ENCODE results near the gene ST3GAL5. TPM values are rescaled to one million over a fixed set of nuclear protein-coding genes. Genes with fewer than 3 reads are reported as not detected.

Gene ST3GAL5
- total RNA-seq, 2 donors from 2014 or later = 5.5 to 20.4 TPM

DNA sequence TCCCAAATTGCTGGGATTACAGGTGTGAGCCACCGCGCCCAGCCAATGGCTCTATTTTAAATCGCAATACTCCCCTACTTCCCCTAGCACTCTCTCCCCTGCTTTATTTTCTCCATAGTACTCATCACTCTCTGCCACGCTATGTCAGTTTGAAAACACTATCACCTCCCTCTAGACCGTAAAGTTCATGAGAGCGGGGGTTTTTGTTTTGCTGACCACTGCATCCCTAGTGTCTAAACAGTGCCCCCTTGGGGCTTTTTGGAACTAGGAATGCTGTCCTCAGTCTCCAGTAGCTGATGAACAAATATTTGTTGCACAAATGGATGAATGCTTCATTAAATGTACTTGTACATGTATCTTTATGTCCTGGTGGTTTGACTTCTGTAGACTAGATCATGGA, 90.9 kb downstream of the ST3GAL5 start:
- Histone ChIP-seq H3K4me3 (no peak overlapping the region), H3K36me3 (no peaks in the 10 kb centered on the region), H3K4me1 (peaks cover 0 to 67% of the 10 kb centered on the region in 2 donors), H3K27me3 (no peaks in the 10 kb centered on the region), H3K9me3 (peaks cover 0 to 9% of the 10 kb centered on the region in 2 donors), H3K27ac (peak overlapping the region in 1 of 2 donors; percentile 69)
- TF ChIP-seq, protein P1, sequence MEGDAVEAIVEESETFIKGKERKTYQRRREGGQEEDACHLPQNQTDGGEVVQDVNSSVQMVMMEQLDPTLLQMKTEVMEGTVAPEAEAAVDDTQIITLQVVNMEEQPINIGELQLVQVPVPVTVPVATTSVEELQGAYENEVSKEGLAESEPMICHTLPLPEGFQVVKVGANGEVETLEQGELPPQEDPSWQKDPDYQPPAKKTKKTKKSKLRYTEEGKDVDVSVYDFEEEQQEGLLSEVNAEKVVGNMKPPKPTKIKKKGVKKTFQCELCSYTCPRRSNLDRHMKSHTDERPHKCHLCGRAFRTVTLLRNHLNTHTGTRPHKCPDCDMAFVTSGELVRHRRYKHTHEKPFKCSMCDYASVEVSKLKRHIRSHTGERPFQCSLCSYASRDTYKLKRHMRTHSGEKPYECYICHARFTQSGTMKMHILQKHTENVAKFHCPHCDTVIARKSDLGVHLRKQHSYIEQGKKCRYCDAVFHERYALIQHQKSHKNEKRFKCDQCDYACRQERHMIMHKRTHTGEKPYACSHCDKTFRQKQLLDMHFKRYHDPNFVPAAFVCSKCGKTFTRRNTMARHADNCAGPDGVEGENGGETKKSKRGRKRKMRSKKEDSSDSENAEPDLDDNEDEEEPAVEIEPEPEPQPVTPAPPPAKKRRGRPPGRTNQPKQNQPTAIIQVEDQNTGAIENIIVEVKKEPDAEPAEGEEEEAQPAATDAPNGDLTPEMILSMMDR (IDR thresholded peaks at IDR 0.05) = peak; percentile 33 to 71
- DNase-seq (ENCODE audit: low spot score) = no peak

DNA sequence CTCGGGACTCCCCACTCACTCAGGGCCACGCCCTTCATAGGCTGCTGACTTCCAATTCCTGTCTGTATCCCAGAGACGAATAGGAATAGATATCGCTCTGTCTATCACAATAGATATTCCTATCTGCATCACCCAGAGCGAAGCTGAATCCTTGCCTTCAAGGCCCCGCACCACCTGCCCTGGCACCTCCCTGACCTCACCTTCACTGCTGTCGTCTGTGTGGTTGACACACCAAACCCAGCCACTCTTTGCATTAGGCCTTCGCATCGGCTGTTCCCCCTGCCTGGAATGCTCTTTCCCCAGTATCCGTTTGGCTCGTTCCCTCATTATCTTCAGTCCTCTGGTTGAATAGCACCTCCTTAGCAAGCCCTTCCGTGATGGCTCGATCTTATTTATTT, 91.5 kb downstream of the ST3GAL5 start:
- no peak overlapping the region for H3K4me3 ChIP-seq
- H3K4me1 ChIP-seq = peaks cover 0 to 73% of the 10 kb centered on the region in 2 donors
- H3K36me3 ChIP-seq = no peaks in the 10 kb centered on the region
- no peak for DNase-seq (ENCODE audit: low spot score)
- peak overlapping the region; percentile 32 to 69 for H3K27ac ChIP-seq
- no peaks in the 10 kb centered on the region for H3K27me3 ChIP-seq
- TF ChIP-seq, protein P1 (IDR thresholded peaks at IDR 0.05) = no peak
- H3K9me3 ChIP-seq = peaks cover 0 to 9% of the 10 kb centered on the region in 2 donors

DNA sequence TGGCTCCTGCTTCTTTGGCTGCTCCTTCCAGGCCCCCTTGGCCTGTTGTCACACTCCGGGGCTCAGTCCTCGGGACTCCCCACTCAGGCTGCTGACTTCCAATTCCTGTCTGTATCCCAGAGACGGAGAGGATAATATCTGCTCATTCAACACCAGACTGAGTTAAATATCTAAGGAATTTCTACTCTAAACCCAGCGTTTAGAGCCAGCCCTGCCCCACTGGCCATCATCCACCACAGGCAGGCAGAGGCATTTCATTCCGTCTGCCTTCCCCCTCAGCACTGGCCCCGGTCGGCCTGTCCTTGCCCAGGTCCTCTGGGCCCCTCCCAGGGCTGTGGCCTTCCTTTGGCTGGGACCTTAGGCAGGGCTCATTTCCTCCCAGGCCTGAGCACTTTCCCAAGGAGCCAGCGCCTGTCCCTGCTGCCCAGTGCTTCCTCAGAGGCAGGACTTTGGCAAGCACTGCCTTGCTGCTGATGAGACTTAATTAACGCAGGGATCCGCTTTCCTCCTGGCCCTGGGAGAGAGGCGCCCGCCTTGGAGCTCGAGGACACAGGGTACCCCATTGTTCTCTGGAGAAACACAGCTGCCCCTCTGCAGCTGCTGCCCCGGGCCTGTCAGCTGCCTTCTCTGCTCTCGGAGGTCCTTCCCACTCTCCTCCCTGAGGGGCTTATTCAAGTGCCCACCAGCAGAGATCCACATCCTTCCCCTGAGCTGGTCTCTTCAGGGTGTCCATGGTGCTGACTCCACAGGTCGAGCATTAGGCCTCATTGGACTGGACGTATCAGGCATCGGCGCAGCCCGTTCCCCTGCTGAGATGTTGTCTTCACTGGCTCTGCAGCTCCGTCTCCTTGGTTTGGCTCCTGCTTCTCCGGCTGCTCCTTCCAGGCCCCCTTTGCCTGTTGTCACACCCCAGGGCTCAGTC, 92.2 kb downstream of the ST3GAL5 start:
- H3K4me3 ChIP-seq = no peak overlapping the region
- peaks cover 0 to 9% of the 10 kb centered on the region in 2 donors for H3K9me3 ChIP-seq
- H3K27ac ChIP-seq = peak overlapping the region; percentile 32 to 69
- no peaks in the 10 kb centered on the region for H3K27me3 ChIP-seq
- TF ChIP-seq, protein P1 (IDR thresholded peaks at IDR 0.05) = no peak
- no peaks in the 10 kb centered on the region for H3K36me3 ChIP-seq
- DNase-seq (ENCODE audit: low spot score) = no peak
- peaks cover 0 to 80% of the 10 kb centered on the region in 2 donors for H3K4me1 ChIP-seq

DNA sequence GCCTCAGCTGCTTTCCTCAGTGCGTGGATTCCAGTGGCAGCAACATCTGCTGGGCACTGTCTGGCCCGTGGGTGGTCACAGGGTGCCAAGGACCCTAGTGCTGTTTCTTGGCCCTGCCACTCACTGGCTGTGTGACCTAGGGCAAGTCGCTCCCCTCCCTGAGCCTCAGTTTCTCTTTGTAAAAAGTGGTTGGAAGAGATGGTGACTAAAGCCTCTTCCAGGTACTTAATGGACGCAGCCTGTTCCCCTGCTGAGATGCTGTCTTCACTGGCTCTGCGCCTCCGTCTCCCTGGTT, 92.8 kb downstream of the ST3GAL5 start:
- Histone ChIP-seq H3K36me3 (no peaks in the 10 kb centered on the region), H3K4me1 (peaks cover 0 to 81% of the 10 kb centered on the region in 2 donors), H3K9me3 (peaks cover 0 to 3% of the 10 kb centered on the region in 2 donors), H3K27me3 (no peaks in the 10 kb centered on the region), H3K4me3 (no peak overlapping the region), H3K27ac (peak overlapping the region; percentile 32 to 69)
- no peak for DNase-seq (ENCODE audit: low spot score)
- TF ChIP-seq, protein P1 (IDR thresholded peaks at IDR 0.05) = no peak

DNA sequence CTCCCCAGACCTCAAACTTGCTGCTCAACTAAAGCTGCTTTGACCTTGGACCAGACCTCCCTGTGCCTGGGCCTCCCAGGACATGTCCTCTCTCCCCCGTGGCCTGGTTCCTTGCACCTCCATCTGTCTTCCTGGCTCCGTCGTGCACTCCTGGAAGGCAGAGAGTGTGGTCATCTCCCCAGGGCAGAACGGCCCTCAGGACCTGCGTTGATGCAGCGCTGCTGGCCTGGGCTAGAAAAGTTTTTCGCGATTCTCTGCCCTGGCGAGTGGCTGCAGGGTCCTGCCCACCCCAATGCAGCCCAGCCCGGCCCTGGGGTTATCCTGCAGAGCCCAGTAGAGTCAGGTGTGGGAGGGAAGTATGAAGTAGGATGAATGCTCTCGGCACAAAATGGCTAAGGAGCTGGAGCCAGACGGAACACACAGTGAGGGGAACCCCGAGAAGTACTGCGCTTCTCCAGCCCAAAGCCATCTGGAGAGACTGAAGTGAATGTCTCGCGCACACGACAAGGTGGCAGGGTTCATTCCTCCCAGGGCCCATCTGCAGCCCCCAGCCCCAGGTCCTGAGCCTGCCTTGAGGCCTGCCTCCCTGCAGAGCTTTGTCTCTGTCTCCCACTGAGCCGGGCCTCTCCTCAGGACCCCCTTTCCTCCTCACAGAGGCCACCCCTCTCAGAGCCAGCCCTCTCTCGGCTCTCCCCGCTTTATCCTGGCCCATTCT, 93.3 kb downstream of the ST3GAL5 start:
- TF ChIP-seq, protein P1 (IDR thresholded peaks at IDR 0.05) = no peak
- no peaks in the 10 kb centered on the region for H3K27me3 ChIP-seq
- no peaks in the 10 kb centered on the region for H3K36me3 ChIP-seq
- DNase-seq (ENCODE audit: low spot score) = no peak
- H3K27ac ChIP-seq = peak overlapping the region; percentile 32 to 69
- no peaks in the 10 kb centered on the region for H3K9me3 ChIP-seq
- H3K4me1 ChIP-seq = peaks cover 0 to 86% of the 10 kb centered on the region in 2 donors
- no peak overlapping the region for H3K4me3 ChIP-seq
